SK-N-SH treated with all-trans-retinoic acid at 6 μM for 48 hours (cell line): ENCODE measurements around the gene MTCL3.

Source experiments
- ARNTL ChIP-seq: fragments of 450-650 bp; formaldehyde crosslinking; IDR thresholded peaks from 2 replicates; pipeline ENCODE4 v1.5.0; 2020; ENCODE audit warnings: low read depth, mild to moderate bottlenecking, moderate library complexity, borderline replicate concordance
- CSDC2 ChIP-seq: fragments of 250-450 bp; sonication (Bioruptor Pico); IDR thresholded peaks from 2 replicates; pipeline ENCODE4 v1.5.0; 2020; ENCODE audit warnings: mild to moderate bottlenecking, moderate library complexity
- ESRRG ChIP-seq: fragments of 250-450 bp; sonication (Bioruptor Pico); IDR thresholded peaks from 2 replicates; pipeline ENCODE4 v1.6.1; 2021; ENCODE audit warnings: mild to moderate bottlenecking
- OSR1 ChIP-seq: fragments of 250-450 bp; sonication (Bioruptor Pico); IDR thresholded peaks from 2 replicates; pipeline ENCODE4 v1.8.0; 2022; ENCODE audit warnings: moderate library complexity, mild to moderate bottlenecking, inconsistent platforms
- PPARA ChIP-seq: fragments of 250-450 bp; sonication (Bioruptor Pico); IDR thresholded peaks from 2 replicates; pipeline ENCODE4 v1.5.0; 2020; ENCODE audit warnings: mild to moderate bottlenecking, borderline replicate concordance
- RARB ChIP-seq: fragments of 250-450 bp; sonication (Bioruptor Pico); IDR thresholded peaks from 2 replicates; pipeline ENCODE4 v1.8.0; 2021; ENCODE audit warnings: mild to moderate bottlenecking, moderate library complexity
- TCF4 ChIP-seq: fragments of 250-450 bp; sonication (Bioruptor Pico); IDR thresholded peaks from 2 replicates; pipeline ENCODE4 v1.8.0; 2021; ENCODE audit warnings: mild to moderate bottlenecking, moderate library complexity, borderline replicate concordance
- ZC3H10 ChIP-seq: fragments of 250-450 bp; sonication (Bioruptor Pico); IDR thresholded peaks from 2 replicates; pipeline ENCODE4 v1.5.1; 2021; ENCODE audit warnings: mild to moderate bottlenecking, moderate library complexity
- TF ChIP-seq, protein P1 (sequence below): fragments of 250-450 bp; sonication (Bioruptor Pico); IDR thresholded peaks from 2 replicates; pipeline ENCODE4 v1.8.0; 2020; ENCODE audit warnings: mild to moderate bottlenecking, moderate library complexity, borderline replicate concordance
- TF ChIP-seq, protein P2 (sequence below): fragments of 250-450 bp; sonication (Bioruptor Pico); IDR thresholded peaks from 2 replicates; pipeline ENCODE4 v1.8.0; 2021; ENCODE audit warnings: low read depth, mild to moderate bottlenecking, moderate library complexity, borderline replicate concordance

DNA sequence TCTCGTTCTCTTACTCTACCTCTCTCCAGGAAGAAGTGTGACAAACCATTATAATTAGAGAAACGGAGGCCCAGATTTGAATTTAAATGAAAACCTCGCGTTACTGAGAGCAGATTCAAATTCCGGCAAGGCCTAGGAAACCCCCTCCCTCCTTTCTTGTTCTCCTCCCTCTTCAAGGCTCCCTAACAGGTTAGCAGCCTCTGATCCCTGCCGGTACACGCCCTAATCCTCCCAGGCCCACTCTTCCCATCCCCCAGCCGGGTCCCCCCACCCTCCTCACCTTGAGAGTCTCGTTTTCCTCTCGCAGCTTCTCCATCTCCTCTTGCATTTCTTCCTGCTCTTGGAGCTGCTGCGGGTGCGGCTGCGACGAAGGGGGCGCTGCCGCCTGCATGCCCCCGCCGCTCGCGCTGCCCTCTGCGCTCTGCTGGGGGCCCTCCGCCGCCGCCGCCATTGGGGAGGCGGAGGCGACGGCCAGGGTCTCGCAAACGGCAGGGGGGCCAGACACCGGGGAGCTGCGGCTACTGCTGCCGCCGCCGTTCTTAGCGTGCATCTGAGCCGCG, 3.8 kb downstream of the MTCL3 start:
- TF ChIP-seq RARB (CRISPR knock-in tag) (no peak), PPARA (CRISPR knock-in tag) (no peak), ESRRG (no peak), ZC3H10 (no peak), ARNTL (CRISPR knock-in tag) (no peak), CSDC2 (CRISPR knock-in tag) (no peak), OSR1 (CRISPR knock-in tag) (no peak), TCF4 (CRISPR knock-in tag) (no peak)
- TF ChIP-seq, protein P1, sequence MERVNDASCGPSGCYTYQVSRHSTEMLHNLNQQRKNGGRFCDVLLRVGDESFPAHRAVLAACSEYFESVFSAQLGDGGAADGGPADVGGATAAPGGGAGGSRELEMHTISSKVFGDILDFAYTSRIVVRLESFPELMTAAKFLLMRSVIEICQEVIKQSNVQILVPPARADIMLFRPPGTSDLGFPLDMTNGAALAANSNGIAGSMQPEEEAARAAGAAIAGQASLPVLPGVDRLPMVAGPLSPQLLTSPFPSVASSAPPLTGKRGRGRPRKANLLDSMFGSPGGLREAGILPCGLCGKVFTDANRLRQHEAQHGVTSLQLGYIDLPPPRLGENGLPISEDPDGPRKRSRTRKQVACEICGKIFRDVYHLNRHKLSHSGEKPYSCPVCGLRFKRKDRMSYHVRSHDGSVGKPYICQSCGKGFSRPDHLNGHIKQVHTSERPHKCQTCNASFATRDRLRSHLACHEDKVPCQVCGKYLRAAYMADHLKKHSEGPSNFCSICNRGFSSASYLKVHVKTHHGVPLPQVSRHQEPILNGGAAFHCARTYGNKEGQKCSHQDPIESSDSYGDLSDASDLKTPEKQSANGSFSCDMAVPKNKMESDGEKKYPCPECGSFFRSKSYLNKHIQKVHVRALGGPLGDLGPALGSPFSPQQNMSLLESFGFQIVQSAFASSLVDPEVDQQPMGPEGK: no peak
- TF ChIP-seq, protein P2, sequence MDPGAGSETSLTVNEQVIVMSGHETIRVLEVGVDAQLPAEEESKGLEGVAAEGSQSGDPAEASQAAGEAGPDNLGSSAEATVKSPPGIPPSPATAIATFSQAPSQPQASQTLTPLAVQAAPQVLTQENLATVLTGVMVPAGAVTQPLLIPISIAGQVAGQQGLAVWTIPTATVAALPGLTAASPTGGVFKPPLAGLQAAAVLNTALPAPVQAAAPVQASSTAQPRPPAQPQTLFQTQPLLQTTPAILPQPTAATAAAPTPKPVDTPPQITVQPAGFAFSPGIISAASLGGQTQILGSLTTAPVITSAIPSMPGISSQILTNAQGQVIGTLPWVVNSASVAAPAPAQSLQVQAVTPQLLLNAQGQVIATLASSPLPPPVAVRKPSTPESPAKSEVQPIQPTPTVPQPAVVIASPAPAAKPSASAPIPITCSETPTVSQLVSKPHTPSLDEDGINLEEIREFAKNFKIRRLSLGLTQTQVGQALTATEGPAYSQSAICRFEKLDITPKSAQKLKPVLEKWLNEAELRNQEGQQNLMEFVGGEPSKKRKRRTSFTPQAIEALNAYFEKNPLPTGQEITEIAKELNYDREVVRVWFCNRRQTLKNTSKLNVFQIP: no peak
